HCT116 (cell line): ENCODE data around the gene PIERCE2. TPM values are rescaled to one million over a fixed set of nuclear protein-coding genes. Genes with fewer than 3 reads are reported as not detected.

Source experiments
- ATAC-seq: fragments of 200-7000 bp; cut with Tn5 transposase; 2 replicates; pipeline ENCODE4 v1.9.1; 2020; ENCODE audit warnings: mild to moderate bottlenecking, moderate library complexity
- BruUV-seq: library from RNA; stranded (reverse); fragments of 400-500 nt; replicated peaks from 2 replicates; lab custom pipeline; 2021; lab: Mats Ljungman, UMichigan
- CTCF ChIA-PET: fragments of 300-600 bp; sonication (Branson Sonifier 250); formaldehyde crosslinking; loops from one replicate; lab custom pipeline; 2021; ENCODE audit warnings: antibody characterized with exemption; lab: Charles Lee
- POLR2A ChIA-PET: fragments of 300-600, 350-600 bp; sonication (Branson Sonifier 250); formaldehyde crosslinking; loops from one replicate; lab custom pipeline; 2021; ENCODE audit warnings: antibody characterized with exemption; lab: Charles Lee
- RAD21 ChIA-PET, 2 experiments: fragments of 300-600 bp; sonication (Branson Sonifier 250); formaldehyde crosslinking; loops; one replicate each; lab custom pipeline; 2023; ENCODE audit warnings: low total read pairs in 2 of 2; ENCODE audit not compliant: uncharacterized antibody in 2 of 2, unreplicated experiment in 2 of 2, low non-redundant PET in 1 of 2; lab: Charles Lee
- DNase-seq: peaks from one replicate; pipeline ENCODE4 v3.0.0-alpha.2; 2010; ENCODE audit warnings: low read depth, low spot score
- H2AFZ ChIP-seq: fragments of 200-600 bp; shearing (Covaris generic), sonication (generic); 2 replicates; pipeline ENCODE4 v1.6.1; 2017; ENCODE audit warnings: low read depth, mixed run types, mixed read lengths, antibody characterized with exemption, low read length; ENCODE audit not compliant: poor library complexity, severe bottlenecking
- H3K27ac ChIP-seq: 2 replicates; pipeline ENCODE4 v1.5.1; 2012; ENCODE audit warnings: low read depth, low read length
- H3K27me3 ChIP-seq: fragments of 200-600 bp; sonication (generic); 2 replicates; pipeline ENCODE4 v1.6.1; 2016; ENCODE audit warnings: mixed run types, low read length, mixed read lengths; ENCODE audit not compliant: insufficient read depth
- H3K36me3 ChIP-seq, 2 experiments: fragments of 200-500 bp in 1 of 2; fragments of 200-600 bp in 1 of 2; sonication (Bioruptor generic) in 1 of 2; sonication (generic) in 1 of 2; 2 replicates each; pipeline versions ENCODE4 v1.5.1 to v1.6.1; 2014 to 2016; ENCODE audit warnings: low read length in 2 of 2, inconsistent platforms in 1 of 2, mixed read lengths in 1 of 2, mixed run types in 1 of 2; ENCODE audit not compliant: insufficient read depth in 2 of 2, control insufficient read depth in 1 of 2
- H3K4me1 ChIP-seq, 2 experiments: fragments of 200-600 bp in 1 of 2; sonication (generic) in 1 of 2; 2 replicates each; pipeline versions ENCODE4 v1.5.1 to v1.6.1; 2012 to 2017; ENCODE audit warnings: low read length in 2 of 2, inconsistent platforms in 1 of 2, mild to moderate bottlenecking in 1 of 2, mixed read lengths in 1 of 2, mixed run types in 1 of 2, moderate library complexity in 1 of 2; ENCODE audit not compliant: insufficient read depth in 2 of 2, control insufficient read depth in 1 of 2
- H3K4me2 ChIP-seq: fragments of 200-600 bp; sonication (generic); 2 replicates; pipeline ENCODE4 v1.6.1; 2017; ENCODE audit warnings: mixed run types, low read length, mixed read lengths
- H3K4me3 ChIP-seq, 2 experiments: fragments of 200-600 bp in 1 of 2; sonication (generic) in 1 of 2; replicated peaks in 1 of 2; 2 replicates each; pipeline ENCODE4 v1.5.1; 2011 to 2016; ENCODE audit warnings: low read length in 2 of 2, control low read depth in 1 of 2, low read depth in 1 of 2, mild to moderate bottlenecking in 1 of 2, mixed read lengths in 1 of 2, mixed run types in 1 of 2
- H3K79me2 ChIP-seq: fragments of 200-600 bp; sonication (generic); 2 replicates; pipeline ENCODE4 v1.6.1; 2017; ENCODE audit warnings: mild to moderate bottlenecking, mixed run types, low read length, moderate library complexity, mixed read lengths; ENCODE audit not compliant: insufficient read depth
- H3K9ac ChIP-seq: fragments of 200-600 bp; sonication (generic); 2 replicates; pipeline ENCODE4 v1.6.1; 2016; ENCODE audit warnings: low read length, mixed read lengths
- H3K9me2 ChIP-seq: fragments of 200-600 bp; sonication (generic), shearing (Covaris generic); 2 replicates; pipeline ENCODE4 v1.6.1; 2017; ENCODE audit warnings: mixed run types, mild to moderate bottlenecking, moderate library complexity; ENCODE audit not compliant: insufficient read depth
- H3K9me3 ChIP-seq, 2 experiments: fragments of 200-500 bp in 1 of 2; fragments of 200-600 bp in 1 of 2; sonication (Bioruptor generic) in 1 of 2; sonication (generic) in 1 of 2; 2 replicates each; pipeline ENCODE4 v1.6.1; 2014 to 2017; ENCODE audit warnings: low read length in 2 of 2, mixed read lengths in 2 of 2, inconsistent platforms in 1 of 2, low read depth in 1 of 2, mild to moderate bottlenecking in 1 of 2, mixed run types in 1 of 2, moderate library complexity in 1 of 2; ENCODE audit not compliant: control insufficient read depth in 1 of 2, insufficient read depth in 1 of 2
- H4K20me1 ChIP-seq: fragments of 200-600 bp; sonication (generic), shearing (Covaris generic); 2 replicates; pipeline ENCODE4 v1.6.1; 2017; ENCODE audit warnings: mixed run types, mild to moderate bottlenecking, moderate library complexity; ENCODE audit not compliant: insufficient read depth
- CBX3 ChIP-seq: IDR thresholded peaks from 2 replicates; pipeline ENCODE4 v1.6.1; 2012; ENCODE audit warnings: low read depth
- EGR1 ChIP-seq: IDR thresholded peaks from 2 replicates; pipeline ENCODE4 v1.6.1; 2012; ENCODE audit warnings: low read depth
- ELF1 ChIP-seq: IDR thresholded peaks from 2 replicates; pipeline ENCODE4 v1.6.1; 2012; ENCODE audit warnings: low read depth, borderline replicate concordance
- EZH2 ChIP-seq: fragments of 200-600 bp; sonication (generic); IDR thresholded peaks from 2 replicates; pipeline ENCODE4 v1.6.1; 2017; ENCODE audit warnings: antibody characterized with exemption, mixed run types
- EZH2phosphoT487 ChIP-seq: fragments of 200-600 bp; IDR thresholded peaks from 2 replicates; pipeline ENCODE4 v1.6.1; 2018; ENCODE audit warnings: antibody characterized with exemption, borderline replicate concordance
- FOSL1 ChIP-seq: IDR thresholded peaks from 2 replicates; pipeline ENCODE4 v1.6.1; 2012; ENCODE audit warnings: low read depth
- JUND ChIP-seq: IDR thresholded peaks from 2 replicates; pipeline ENCODE4 v1.6.1; 2012
- MAX ChIP-seq: IDR thresholded peaks from 2 replicates; pipeline ENCODE4 v1.6.1; 2012
- POLR2AphosphoS5 ChIP-seq: IDR thresholded peaks from 2 replicates; pipeline ENCODE4 v1.6.1; 2011; ENCODE audit warnings: mild to moderate bottlenecking, low read depth, low read length, moderate library complexity
- RAD21 ChIP-seq: IDR thresholded peaks from 2 replicates; pipeline ENCODE4 v1.6.1; 2012; ENCODE audit warnings: low read depth, mild to moderate bottlenecking
- SIN3A ChIP-seq: IDR thresholded peaks from 2 replicates; pipeline ENCODE4 v1.6.1; 2012; ENCODE audit warnings: low read depth
- TCF7L2 ChIP-seq: IDR thresholded peaks from 2 replicates; pipeline ENCODE4 v1.7.0; 2011; ENCODE audit warnings: borderline replicate concordance, inconsistent platforms; ENCODE audit not compliant: insufficient read depth, insufficient read length; ENCODE audit errors: extremely low read depth
- YY1 ChIP-seq: IDR thresholded peaks from 2 replicates; pipeline ENCODE4 v1.6.1; 2011; ENCODE audit warnings: low read length, low read depth, moderate library complexity, mild to moderate bottlenecking; ENCODE audit not compliant: insufficient replicate concordance; ENCODE audit errors: extremely low read depth
- ZBTB33 ChIP-seq: IDR thresholded peaks from 2 replicates; pipeline ENCODE4 v1.6.1; 2011; ENCODE audit warnings: mild to moderate bottlenecking, low read length, moderate library complexity; ENCODE audit not compliant: insufficient replicate concordance; ENCODE audit errors: extremely low read depth
- intact Hi-C: fragments of 100-400 bp; cut with micrococcal nuclease; formaldehyde crosslinking; loops from 2 replicates; pipeline ENCODE4 v1.10.0; 2022
- total RNA-seq: library from RNA; stranded (reverse); gene quantifications from one replicate; pipeline ENCODE4 v1.2.1, GENCODE V29; 2021; ENCODE audit not compliant: unreplicated experiment

PIERCE2 gene
- total RNA-seq, 1 experiment from 2014 or later = 2.0 TPM

GRCh38 chr15:55389264-55389607 is 19.1 kb upstream of the PIERCE2 start:
- RAD21 ChIA-PET = no interaction called here
- Histone ChIP-seq H3K36me3 (no peaks in the 10 kb centered on the region), H3K4me2 (no peak overlapping the region; the same call in 1 of the 2 replicates), H3K79me2 (no peaks in the 10 kb centered on the region), H4K20me1 (no peaks in the 10 kb centered on the region), H3K27ac (no peak overlapping the region), H3K4me1 (peaks cover 0 to 7% of the 10 kb centered on the region in 2 experiments; a peak in 2 of 4 replicates), H3K27me3 (no peaks in the 10 kb centered on the region), H2AFZ (no peak overlapping the region), H3K9ac (no peak overlapping the region), H3K4me3 (no peak overlapping the region), H3K9me3 (no peaks in the 10 kb centered on the region), H3K9me2 (no peaks in the 10 kb centered on the region)
- no peak for ATAC-seq
- no TSS peak for BruUV-seq
- POLR2A ChIA-PET = no interaction called here
- TF ChIP-seq JUND (no peak), EGR1 (no peak)
- DNase-seq = no peak
- intact Hi-C loops = no loop called here
- CTCF ChIA-PET = no interaction called here

- Histone ChIP-seq H3K4me3 (no peak overlapping the region), H4K20me1 (no peaks in the 10 kb centered on the region), H3K36me3 (no peaks in the 10 kb centered on the region), H3K4me2 (no peak overlapping the region), H3K4me1 (no peaks in the 10 kb centered on the region; a peak in 1 of 4 replicates), H3K27ac (no peak overlapping the region), H3K79me2 (no peaks in the 10 kb centered on the region), H2AFZ (no peak overlapping the region), H3K9ac (no peak overlapping the region), H3K9me2 (no peaks in the 10 kb centered on the region), H3K9me3 (0 out of 4 replicates have a peak, but pooled peaks cover 0 to 7% of the 10 kb centered on the region in 2 experiments), H3K27me3 (no peaks in the 10 kb centered on the region)
- intact Hi-C loops = no loop called here
- no TSS peak for BruUV-seq
- POLR2A ChIA-PET = no interaction called here
- TF ChIP-seq ELF1 (no peak), CBX3 (no peak)
- CTCF ChIA-PET = no interaction called here
- DNase-seq = no peak
- RAD21 ChIA-PET = no interaction called here
- ATAC-seq = no peak
These were observed 13.6 kb upstream of the PIERCE2 start for GRCh38 chr15:55394694-55395093.

- Histone ChIP-seq H3K27ac (no peak overlapping the region), H3K4me2 (no peak overlapping the region), H3K9me2 (no peaks in the 10 kb centered on the region), H3K4me1 (no peaks in the 10 kb centered on the region), H3K79me2 (no peaks in the 10 kb centered on the region), H3K36me3 (no peaks in the 10 kb centered on the region), H2AFZ (no peak overlapping the region), H3K9me3 (0 out of 4 replicates have a peak, but pooled peaks cover 0 to 7% of the 10 kb centered on the region in 2 experiments), H3K4me3 (no peak overlapping the region), H3K9ac (no peak overlapping the region), H4K20me1 (no peaks in the 10 kb centered on the region), H3K27me3 (no peaks in the 10 kb centered on the region)
- BruUV-seq = no TSS peak
- DNase-seq (no peak), ATAC-seq (no peak)
- CTCF ChIA-PET = no interaction called here
- intact Hi-C loops = no loop called here
- POLR2A ChIA-PET = no interaction called here
- RAD21 ChIA-PET = no interaction called here
- no peak for TF ChIP-seq EZH2phosphoT487
- TF ChIP-seq YY1 = no peak
- no peak for TF ChIP-seq SIN3A
- no peak for TF ChIP-seq FOSL1
- no peak for TF ChIP-seq ELF1
- no peak for TF ChIP-seq ZBTB33
- TF ChIP-seq POLR2AphosphoS5 = no peak
- no peak for TF ChIP-seq RAD21
- TF ChIP-seq MAX = no peak
- TF ChIP-seq EZH2 = no peak
- TF ChIP-seq TCF7L2 = no peak
These were observed 10.1 kb upstream of the PIERCE2 start for GRCh38 chr15:55398243-55398642.
